ENCODE data around the gene RTBDN.
A peak's percentile ranks its signal among the peaks of the same experiment; 100 is the strongest.

RTBDN gene

GRCh38 chr19:12815088-12815487 is 19.3 kb downstream of the RTBDN start:
- H3K4me3 ChIP-seq, result no peak overlapping the region
- TF ChIP-seq, protein P1, sequence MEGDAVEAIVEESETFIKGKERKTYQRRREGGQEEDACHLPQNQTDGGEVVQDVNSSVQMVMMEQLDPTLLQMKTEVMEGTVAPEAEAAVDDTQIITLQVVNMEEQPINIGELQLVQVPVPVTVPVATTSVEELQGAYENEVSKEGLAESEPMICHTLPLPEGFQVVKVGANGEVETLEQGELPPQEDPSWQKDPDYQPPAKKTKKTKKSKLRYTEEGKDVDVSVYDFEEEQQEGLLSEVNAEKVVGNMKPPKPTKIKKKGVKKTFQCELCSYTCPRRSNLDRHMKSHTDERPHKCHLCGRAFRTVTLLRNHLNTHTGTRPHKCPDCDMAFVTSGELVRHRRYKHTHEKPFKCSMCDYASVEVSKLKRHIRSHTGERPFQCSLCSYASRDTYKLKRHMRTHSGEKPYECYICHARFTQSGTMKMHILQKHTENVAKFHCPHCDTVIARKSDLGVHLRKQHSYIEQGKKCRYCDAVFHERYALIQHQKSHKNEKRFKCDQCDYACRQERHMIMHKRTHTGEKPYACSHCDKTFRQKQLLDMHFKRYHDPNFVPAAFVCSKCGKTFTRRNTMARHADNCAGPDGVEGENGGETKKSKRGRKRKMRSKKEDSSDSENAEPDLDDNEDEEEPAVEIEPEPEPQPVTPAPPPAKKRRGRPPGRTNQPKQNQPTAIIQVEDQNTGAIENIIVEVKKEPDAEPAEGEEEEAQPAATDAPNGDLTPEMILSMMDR (IDR thresholded peaks at IDR 0.05), result no peak
- H3K27me3 ChIP-seq, result no peaks in the 10 kb centered on the region
- DNase-seq, result no peak
- H3K9me3 ChIP-seq, result no peaks in the 10 kb centered on the region
- peaks cover 0 to 29% (median 0%) of the 10 kb centered on the region in 3 donors for H3K36me3 ChIP-seq
- H3K27ac ChIP-seq, result no peak overlapping the region
- intact Hi-C loops (cut with DNase I; ENCODE audit: low total_unique reads), result no loop called here
- no peaks in the 10 kb centered on the region for H3K4me1 ChIP-seq

DNA sequence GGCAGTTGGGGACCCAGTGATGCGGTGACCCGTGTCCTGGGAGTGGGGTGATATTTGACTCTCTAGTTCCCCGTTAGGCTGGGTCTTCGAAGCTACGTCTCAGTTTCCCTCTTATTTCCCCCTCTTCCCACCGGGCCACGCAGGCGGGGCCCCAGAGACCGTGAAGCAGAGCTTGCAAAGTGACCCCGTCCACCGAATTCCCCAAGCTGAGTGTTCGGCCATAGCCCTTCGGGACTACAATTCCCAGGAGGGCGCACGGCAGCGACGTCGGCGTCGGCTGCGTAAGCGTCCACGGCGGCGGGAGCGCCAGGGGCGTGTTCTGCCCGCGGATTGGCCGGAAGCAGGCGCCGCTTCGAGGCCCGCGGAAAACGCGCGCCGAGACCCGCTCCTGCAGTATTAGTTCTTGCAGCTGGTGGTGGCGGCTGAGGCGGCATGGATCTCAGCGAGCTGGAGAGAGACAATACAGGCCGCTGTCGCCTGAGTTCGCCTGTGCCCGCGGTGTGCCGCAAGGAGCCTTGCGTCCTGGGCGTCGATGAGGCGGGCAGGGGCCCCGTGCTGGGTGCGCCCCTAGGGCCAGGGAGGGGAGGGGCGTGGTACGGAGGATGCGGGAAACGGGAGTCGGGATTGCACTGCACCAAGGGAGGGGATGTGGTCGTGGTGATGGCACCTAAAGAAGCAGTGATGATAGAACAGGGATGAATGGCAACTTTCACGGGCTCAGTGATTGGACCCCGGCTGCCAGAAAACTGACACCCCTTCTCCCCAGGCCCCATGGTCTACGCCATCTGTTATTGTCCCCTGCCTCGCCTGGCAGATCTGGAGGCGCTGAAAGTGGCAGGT is 27.9 kb downstream of the RTBDN start, which contains the start of gene RNASEH2A:
RNASEH2A (plus strand) TSS at position 343 of the 840 bp plus-strand sequence; CDS start at position 433, 90 bp downstream.
- Histone ChIP-seq H3K27ac (peak within 1 kb of the TSS; percentile 41 to 67), H3K4me3 (peak within 1 kb of the TSS; percentile 53 to 54), H3K36me3 (peaks cover 0 to 8% (median 0%) of the 10 kb centered on the region in 3 donors), H3K4me1 (peaks cover 5 to 20% (median 18%) of the 10 kb centered on the region in 4 donors), H3K9me3 (no peaks in the 10 kb centered on the region), H3K27me3 (no peaks in the 10 kb centered on the region)
- TF ChIP-seq, protein P1 (IDR thresholded peaks at IDR 0.05), result peak in 1 of 2 experiments; percentile 13
- DNase-seq, result peak; percentile 84 to 95
- intact Hi-C loops (cut with DNase I; ENCODE audit: low total_unique reads), result no loop called here

DNA sequence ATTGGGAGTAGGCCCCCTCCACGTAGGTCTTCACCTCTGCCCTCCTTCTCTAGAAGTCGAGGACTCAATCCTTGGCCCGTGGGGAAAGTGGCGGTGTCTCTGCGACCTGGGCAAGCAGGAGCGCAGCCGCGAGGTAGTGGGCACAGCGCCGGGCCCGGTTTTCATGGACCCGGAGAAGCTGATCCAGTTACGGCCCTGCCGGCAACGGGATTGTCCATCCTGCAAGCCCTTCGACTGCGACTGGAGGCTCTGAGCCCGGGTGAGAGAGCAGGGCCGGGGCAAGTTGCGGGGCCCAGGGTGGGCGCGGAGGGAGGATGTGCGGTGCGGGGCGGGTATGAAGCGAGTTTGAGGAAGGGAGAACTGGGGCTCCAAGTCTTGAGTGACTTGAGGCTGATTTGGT is 30.3 kb downstream of the RTBDN start:
- Histone ChIP-seq H3K9me3 (no peaks in the 10 kb centered on the region), H3K4me1 (peaks cover 5 to 31% (median 23%) of the 10 kb centered on the region in 4 donors), H3K36me3 (peaks cover 6 to 13% (median 10%) of the 10 kb centered on the region in 3 donors), H3K4me3 (no peak overlapping the region), H3K27ac (no peak overlapping the region), H3K27me3 (no peaks in the 10 kb centered on the region)
- DNase-seq, result no peak
- intact Hi-C loops (cut with DNase I; ENCODE audit: low total_unique reads), result no loop called here
- TF ChIP-seq, protein P1 (IDR thresholded peaks at IDR 0.05), result no peak

DNA sequence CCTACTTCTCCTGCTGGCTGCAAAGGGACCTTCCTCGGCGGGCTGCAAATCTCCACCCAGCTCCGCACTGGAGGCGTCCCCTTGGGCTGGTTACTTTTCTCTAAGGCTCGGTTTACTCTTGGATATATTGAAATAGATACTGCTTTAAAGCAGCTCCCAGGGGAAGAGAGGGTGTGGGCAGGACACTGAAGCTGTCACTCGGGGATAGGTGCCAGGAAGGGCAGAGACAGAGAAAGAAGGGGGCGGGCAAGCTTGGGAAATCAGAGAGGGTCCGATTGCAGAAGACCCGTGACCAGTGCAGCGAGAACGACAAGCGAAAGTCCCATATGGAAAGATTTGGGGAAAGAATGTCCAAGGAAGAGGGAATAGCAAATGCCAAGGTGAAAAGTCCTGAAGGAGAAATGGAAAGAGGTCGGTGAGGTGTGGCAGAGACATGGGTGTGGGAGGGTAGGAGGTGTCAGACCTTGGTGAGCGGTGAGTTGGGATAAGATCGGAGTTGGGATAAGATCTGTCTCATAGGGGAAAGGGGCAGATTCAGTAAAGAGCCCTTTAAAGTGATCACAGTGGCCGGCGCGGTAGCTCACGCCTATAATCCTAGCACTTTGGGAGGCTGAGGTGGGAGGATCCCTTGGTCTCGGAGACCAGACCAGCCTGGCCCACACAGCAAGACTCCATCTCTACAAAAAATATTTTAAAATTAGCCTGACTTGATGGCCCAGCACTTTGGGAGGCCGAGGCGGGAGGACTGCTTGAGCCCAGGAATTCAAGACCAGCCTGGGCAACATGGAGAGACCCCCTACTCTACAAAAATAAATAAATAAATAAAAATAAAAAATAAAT is 31.9 kb downstream of the RTBDN start:
- TF ChIP-seq, protein P1 (IDR thresholded peaks at IDR 0.05), result no peak
- peak overlapping the region; percentile 65 to 66 for H3K4me3 ChIP-seq
- H3K9me3 ChIP-seq, result no peaks in the 10 kb centered on the region
- DNase-seq, result peak in 1 of 2 donors; percentile 66
- peaks cover 12 to 18% (median 18%) of the 10 kb centered on the region in 3 donors for H3K36me3 ChIP-seq
- peaks cover 5 to 31% (median 23%) of the 10 kb centered on the region in 4 donors for H3K4me1 ChIP-seq
- no peaks in the 10 kb centered on the region for H3K27me3 ChIP-seq
- peak overlapping the region in 1 of 2 donors; percentile 82 for H3K27ac ChIP-seq
- intact Hi-C loops (cut with DNase I; ENCODE audit: low total_unique reads), result no loop called here

GRCh38 chr19:12801466-12802266 is 32.7 kb downstream of the RTBDN start, which contains the start of the genes PRDX2 and THSD8:
PRDX2 (minus strand) TSS chr19:12801800; CDS start chr19:12801261, 539 bp downstream.
THSD8 (plus strand) TSS chr19:12802069; CDS start chr19:12802072, 3 bp downstream.
- H3K9me3 ChIP-seq, result no peaks in the 10 kb centered on the region
- intact Hi-C loops (cut with DNase I; ENCODE audit: low total_unique reads), result no loop called here

More at GRCh38 chr19:12801466-12802266, 32.7 kb downstream of the RTBDN start, which contains the start of the genes PRDX2 and THSD8:
- Histone ChIP-seq H3K36me3 (peaks cover 12 to 18% (median 18%) of the 10 kb centered on the region in 3 donors), H3K27ac (peak within 1 kb of the TSS; percentile 62 to 82), H3K4me3 (peak within 1 kb of the TSS; percentile 65 to 66), H3K4me1 (peaks cover under 1 to 25% (median 15%) of the 10 kb centered on the region in 4 donors), H3K27me3 (no peaks in the 10 kb centered on the region)
- TF ChIP-seq, protein P1 (IDR thresholded peaks at IDR 0.05), result peak in 1 of 2 experiments; percentile 6
- peak; percentile 60 to 88 for DNase-seq

Measured in tibial artery (tissue), 4 donors.